ENCODE data around the gene NT5C3B.
"Not testable (repeated sequence)": the region's sequence is repeated elsewhere in the genome, so short reads cannot be mapped to it uniquely, and the experiment has no call there.

The NT5C3B gene

GRCh38 chr17:41839448-41839847 lies 3.4 kb upstream of the NT5C3B start:
- not testable (repeated sequence) for DNase-seq (ENCODE audit: low read depth)

- no peak for DNase-seq (ENCODE audit: low read depth)
Observed at GRCh38 chr17:41837761-41838538, 1.9 kb upstream of the NT5C3B start, which contains the start of gene KLHL10. Gene KLHL10, plus strand, starts transcription at chr17:41837825. Its CDS starts 108 bp downstream, at chr17:41837933.

GRCh38 chr17:41836550-41837196 lies 641 bp upstream of the NT5C3B start:
- no peak for DNase-seq (ENCODE audit: low read depth)

GRCh38 chr17:41835214-41835799 lies 725 bp downstream of the NT5C3B start:
- DNase-seq (ENCODE audit: low read depth) = no peak

- not testable (repeated sequence) for DNase-seq (ENCODE audit: low read depth)
Observed at GRCh38 chr17:41829961-41830360, 6.1 kb downstream of the NT5C3B start.

- DNase-seq (ENCODE audit: low read depth) = no peak
Observed at GRCh38 chr17:41825175-41825845, 10.7 kb downstream of the NT5C3B start.

GRCh38 chr17:41824086-41824485 lies 11.9 kb downstream of the NT5C3B start:
- DNase-seq (ENCODE audit: low read depth) = no peak

- DNase-seq (ENCODE audit: low read depth) = no peak
Observed at GRCh38 chr17:41823580-41823979, 12.5 kb downstream of the NT5C3B start.

- no peak for DNase-seq (ENCODE audit: low read depth)
Observed at GRCh38 chr17:41823141-41823524, 12.9 kb downstream of the NT5C3B start.

GRCh38 chr17:41822216-41823140 lies 13.6 kb downstream of the NT5C3B start:
- no peak for DNase-seq (ENCODE audit: low read depth)

- DNase-seq (ENCODE audit: low read depth) = no peak
Observed at GRCh38 chr17:41821776-41822175, 14.3 kb downstream of the NT5C3B start.

GRCh38 chr17:41818024-41818423 lies 18.0 kb downstream of the NT5C3B start:
- DNase-seq (ENCODE audit: low read depth) = no peak

GRCh38 chr17:41816637-41817320 lies 19.3 kb downstream of the NT5C3B start:
- DNase-seq (ENCODE audit: low read depth) = no peak

GRCh38 chr17:41814195-41814594 lies 21.8 kb downstream of the NT5C3B start:
- DNase-seq (ENCODE audit: low read depth) = no peak

GRCh38 chr17:41813699-41814124 lies 22.3 kb downstream of the NT5C3B start:
- no peak for DNase-seq (ENCODE audit: low read depth)

- DNase-seq (ENCODE audit: low read depth) = no peak
Observed at GRCh38 chr17:41813152-41813680, 22.8 kb downstream of the NT5C3B start.

- DNase-seq (ENCODE audit: low read depth) = no peak
Observed at GRCh38 chr17:41812381-41813151, 23.5 kb downstream of the NT5C3B start, which contains the start of gene FKBP10. Gene FKBP10, plus strand, starts transcription at chr17:41813004. Its CDS starts 31 bp downstream, at chr17:41813035.

GRCh38 chr17:41811549-41812380 lies 24.3 kb downstream of the NT5C3B start, which contains the start of gene P3H4:
Gene P3H4, minus strand, starts transcription at chr17:41811949. Its CDS starts 34 bp downstream, at chr17:41811915.
- DNase-seq (ENCODE audit: low read depth) = peak; percentile 48

All from T-helper 22 cell (primary cell).